ENCODE measurements around the gene PTCD2.

Gene PTCD2

GRCh38 chr5:72346398-72346797, 26.2 kb downstream of the PTCD2 start:
- no peak for DNase-seq (ENCODE audit: low spot score)

- peak; percentile 61 for DNase-seq (ENCODE audit: low spot score)
Measured at GRCh38 chr5:72347801-72348308, 27.7 kb downstream of the PTCD2 start.

GRCh38 chr5:72351376-72351775, 31.2 kb downstream of the PTCD2 start:
- no peak for DNase-seq (ENCODE audit: low spot score)

- no peak for DNase-seq (ENCODE audit: low spot score)
Measured at GRCh38 chr5:72352616-72353015, 32.4 kb downstream of the PTCD2 start.

GRCh38 chr5:72353046-72353445, 32.9 kb downstream of the PTCD2 start:
- peak; percentile 33 for DNase-seq (ENCODE audit: low spot score)

GRCh38 chr5:72355706-72356299, 35.6 kb downstream of the PTCD2 start:
- peak; percentile 42 for DNase-seq (ENCODE audit: low spot score)

- DNase-seq (ENCODE audit: low spot score): no peak
Measured at GRCh38 chr5:72356361-72356760, 36.2 kb downstream of the PTCD2 start.

GRCh38 chr5:72358925-72359324, 38.8 kb downstream of the PTCD2 start:
- DNase-seq (ENCODE audit: low spot score): no peak

GRCh38 chr5:72359886-72360285, 39.7 kb downstream of the PTCD2 start:
- no peak for DNase-seq (ENCODE audit: low spot score)

- DNase-seq (ENCODE audit: low spot score): peak; percentile 37
Measured at GRCh38 chr5:72363166-72363802, 43.1 kb downstream of the PTCD2 start.

GRCh38 chr5:72364171-72364570, 44.0 kb downstream of the PTCD2 start:
- no peak for DNase-seq (ENCODE audit: low spot score)

- no peak for DNase-seq (ENCODE audit: low spot score)
Measured at GRCh38 chr5:72364951-72365350, 44.8 kb downstream of the PTCD2 start.

GRCh38 chr5:72366324-72366976, 46.3 kb downstream of the PTCD2 start:
- peak; percentile 37 for DNase-seq (ENCODE audit: low spot score)

- DNase-seq (ENCODE audit: low spot score): no peak
Measured at GRCh38 chr5:72368271-72368670, 48.1 kb downstream of the PTCD2 start.

- no peak for DNase-seq (ENCODE audit: low spot score)
Measured at GRCh38 chr5:72369301-72369700, 49.1 kb downstream of the PTCD2 start.

GRCh38 chr5:72369711-72370110, 49.5 kb downstream of the PTCD2 start:
- DNase-seq (ENCODE audit: low spot score): no peak

- no peak for DNase-seq (ENCODE audit: low spot score)
Measured at GRCh38 chr5:72372331-72372730, 52.2 kb downstream of the PTCD2 start.

- no peak for DNase-seq (ENCODE audit: low spot score)
Measured at GRCh38 chr5:72372923-72373322, 52.8 kb downstream of the PTCD2 start.

- DNase-seq (ENCODE audit: low spot score): no peak
Measured at GRCh38 chr5:72374844-72375243, 54.7 kb downstream of the PTCD2 start.

GRCh38 chr5:72376381-72376780, 56.2 kb downstream of the PTCD2 start:
- DNase-seq (ENCODE audit: low spot score): no peak

GRCh38 chr5:72377910-72378638, 57.9 kb downstream of the PTCD2 start:
- DNase-seq (ENCODE audit: low spot score): no peak

GRCh38 chr5:72378639-72379289, 58.6 kb downstream of the PTCD2 start:
- DNase-seq (ENCODE audit: low spot score): peak; percentile 36

Measured in AG08396 (cell line).